ENCODE data around the gene KATNB1.
"Not testable (repeated sequence)": the region's sequence is repeated elsewhere in the genome, so short reads cannot be mapped to it uniquely, and the experiment has no call there.

KATNB1 gene

GRCh38 chr16:57701759-57702371 is 33.7 kb upstream of the KATNB1 start:
- DNase-seq, result no peak

GRCh38 chr16:57703416-57704010 is 32.1 kb upstream of the KATNB1 start:
- no peak for DNase-seq

- DNase-seq, result no peak
These were observed 31.3 kb upstream of the KATNB1 start for GRCh38 chr16:57704011-57704904.

GRCh38 chr16:57704905-57705852 is 30.4 kb upstream of the KATNB1 start:
- no peak for DNase-seq

- DNase-seq, result no peak
These were observed 28.9 kb upstream of the KATNB1 start for GRCh38 chr16:57706717-57707116.

GRCh38 chr16:57707331-57707730 is 28.2 kb upstream of the KATNB1 start:
- no peak for DNase-seq

- no peak for DNase-seq
These were observed 27.4 kb upstream of the KATNB1 start for GRCh38 chr16:57708168-57708567.

GRCh38 chr16:57709663-57710062 is 25.9 kb upstream of the KATNB1 start:
- no peak for DNase-seq

GRCh38 chr16:57711346-57711745 is 24.2 kb upstream of the KATNB1 start:
- DNase-seq, result no peak

- DNase-seq, result no peak
These were observed 23.6 kb upstream of the KATNB1 start for GRCh38 chr16:57711993-57712392.

- not testable (repeated sequence) for DNase-seq
These were observed 23.0 kb upstream of the KATNB1 start for GRCh38 chr16:57712569-57712968.

GRCh38 chr16:57713596-57713995 is 22.0 kb upstream of the KATNB1 start:
- DNase-seq, result no peak

GRCh38 chr16:57714047-57714446 is 21.5 kb upstream of the KATNB1 start:
- no peak for DNase-seq

- peak; percentile 39 for DNase-seq
These were observed 15.4 kb upstream of the KATNB1 start for GRCh38 chr16:57720142-57720575.

- DNase-seq, result no peak
These were observed 14.0 kb upstream of the KATNB1 start for GRCh38 chr16:57721356-57722209.

- DNase-seq, result no peak
These were observed 13.4 kb upstream of the KATNB1 start for GRCh38 chr16:57722210-57722499.

GRCh38 chr16:57722651-57723050 is 12.9 kb upstream of the KATNB1 start:
- DNase-seq, result no peak

GRCh38 chr16:57723170-57723569 is 12.4 kb upstream of the KATNB1 start:
- DNase-seq, result no peak

GRCh38 chr16:57724531-57724930 is 11.0 kb upstream of the KATNB1 start:
- DNase-seq, result no peak

GRCh38 chr16:57725151-57725550 is 10.4 kb upstream of the KATNB1 start:
- no peak for DNase-seq

- no peak for DNase-seq
These were observed 10.0 kb upstream of the KATNB1 start for GRCh38 chr16:57725554-57725953.

- no peak for DNase-seq
These were observed 9.6 kb upstream of the KATNB1 start for GRCh38 chr16:57725976-57726375.
